AG04450 (cell line): ENCODE data around the gene CHD1L. TPM values are rescaled to one million over a fixed set of nuclear protein-coding genes. Genes with fewer than 3 reads are reported as not detected.
"Not testable (repeated sequence)": the region's sequence is repeated elsewhere in the genome, so short reads cannot be mapped to it uniquely, and the experiment has no call there.

Source experiments
- CTCF ChIA-PET: fragments of 300-600, 350-600 bp; formaldehyde crosslinking; extraction: SDS; loops from one replicate; lab custom pipeline; 2022; ENCODE audit warnings: antibody characterized with exemption, inconsistent platforms; lab: Charles Lee
- POLR2A ChIA-PET: fragments of 350-600 bp; formaldehyde crosslinking; extraction: SDS; loops from one replicate; lab custom pipeline; 2021; ENCODE audit warnings: antibody characterized with exemption, inconsistent platforms; lab: Yijun Ruan, JAX
- DNase-seq: peaks from one replicate; pipeline ENCODE4 v3.0.0-alpha.2; 2011; ENCODE audit warnings: low read depth, low spot score
- H3K27ac ChIP-seq: one replicate; pipeline ENCODE4 v1.5.1; 2012; ENCODE audit warnings: low read depth, low read length, control low read depth
- H3K27me3 ChIP-seq: one replicate; pipeline ENCODE4 v1.6.0; 2012; ENCODE audit warnings: low read length; ENCODE audit not compliant: control insufficient read depth, insufficient read depth
- H3K4me3 ChIP-seq: 2 replicates; pipeline ENCODE4 v1.5.1; 2011; ENCODE audit warnings: mild to moderate bottlenecking, low read depth, low read length, control low read depth
- H3K9me3 ChIP-seq: 2 replicates; pipeline ENCODE4 v1.5.1; 2012; ENCODE audit warnings: low read length; ENCODE audit not compliant: control insufficient read depth, insufficient read depth
- polyA plus RNA-seq: library from polyadenylated mRNA; depleted of rRNA; stranded (reverse); fragments of >200 nt; gene quantifications from 2 replicates; pipeline ENCODE4 v1.2.3, GENCODE V29; 2011
- TF ChIP-seq, protein P1 (sequence below): IDR thresholded peaks from 2 replicates; pipeline ENCODE4 v1.5.1; 2011; ENCODE audit warnings: low read depth, low read length, control low read depth, inconsistent platforms

CHD1L gene
- polyA plus RNA-seq, 1 experiment: 40.1 TPM

DNA sequence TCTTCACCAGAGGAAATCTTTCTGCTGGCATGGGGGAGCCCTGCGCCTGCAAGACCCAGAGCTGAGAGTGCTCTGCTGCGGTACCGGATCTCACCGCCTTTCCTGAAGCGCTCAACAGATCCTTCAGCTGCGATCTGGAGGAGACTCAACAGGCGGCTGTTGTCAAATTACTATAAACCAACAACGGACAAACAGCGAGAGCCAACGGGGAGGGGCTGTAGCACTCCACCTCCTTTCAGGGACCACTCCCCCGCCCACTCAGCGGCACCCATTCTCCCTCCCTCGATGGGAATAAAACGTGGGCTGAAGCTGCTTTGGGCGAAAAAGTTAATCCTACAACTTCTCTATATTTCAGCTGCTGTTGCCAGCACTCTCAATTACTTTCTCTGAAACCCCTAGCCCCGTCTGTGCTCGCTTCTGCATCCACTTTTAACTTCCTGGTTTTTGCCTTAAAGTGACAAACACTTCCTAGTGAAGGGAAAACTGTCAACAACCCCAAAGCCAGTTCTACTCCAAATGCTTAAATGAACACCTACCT lies 17.2 kb upstream of the CHD1L start, which contains the start of gene FMO5:
TSS of gene FMO5 (minus strand) at position 147 of the 538 bp plus-strand sequence. CDS start 310 bp downstream, outside the sequence.
- ChIA-PET CTCF (interaction anchor here (0.6 to 2.1 kb wide), 5 partner anchors 15 to 57 kb away, joined by 3 to 10 read pairs (median 4); no protein-coding TSS in a partner anchor), POLR2A (interaction anchor here (0.7 kb wide), 1 partner anchor 52 kb away, joined by 3 read pairs; no protein-coding TSS in a partner anchor)
- no peaks in the 10 kb centered on the region for H3K9me3 ChIP-seq
- peak within 1 kb of the TSS; percentile 11 for H3K27ac ChIP-seq
- peak; percentile 45 for DNase-seq
- TF ChIP-seq, protein P1, sequence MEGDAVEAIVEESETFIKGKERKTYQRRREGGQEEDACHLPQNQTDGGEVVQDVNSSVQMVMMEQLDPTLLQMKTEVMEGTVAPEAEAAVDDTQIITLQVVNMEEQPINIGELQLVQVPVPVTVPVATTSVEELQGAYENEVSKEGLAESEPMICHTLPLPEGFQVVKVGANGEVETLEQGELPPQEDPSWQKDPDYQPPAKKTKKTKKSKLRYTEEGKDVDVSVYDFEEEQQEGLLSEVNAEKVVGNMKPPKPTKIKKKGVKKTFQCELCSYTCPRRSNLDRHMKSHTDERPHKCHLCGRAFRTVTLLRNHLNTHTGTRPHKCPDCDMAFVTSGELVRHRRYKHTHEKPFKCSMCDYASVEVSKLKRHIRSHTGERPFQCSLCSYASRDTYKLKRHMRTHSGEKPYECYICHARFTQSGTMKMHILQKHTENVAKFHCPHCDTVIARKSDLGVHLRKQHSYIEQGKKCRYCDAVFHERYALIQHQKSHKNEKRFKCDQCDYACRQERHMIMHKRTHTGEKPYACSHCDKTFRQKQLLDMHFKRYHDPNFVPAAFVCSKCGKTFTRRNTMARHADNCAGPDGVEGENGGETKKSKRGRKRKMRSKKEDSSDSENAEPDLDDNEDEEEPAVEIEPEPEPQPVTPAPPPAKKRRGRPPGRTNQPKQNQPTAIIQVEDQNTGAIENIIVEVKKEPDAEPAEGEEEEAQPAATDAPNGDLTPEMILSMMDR: peak; percentile 29; the same call in 1 of the 2 replicates
- H3K27me3 ChIP-seq: no peaks in the 10 kb centered on the region
- peak within 1 kb of the TSS; percentile 73 for H3K4me3 ChIP-seq

- POLR2A ChIA-PET, H3K9me3 ChIP-seq, H3K4me3 ChIP-seq, H3K27ac ChIP-seq, DNase-seq, H3K27me3 ChIP-seq: not testable (repeated sequence)
- CTCF ChIA-PET: interaction anchor here (2.6 kb wide), 1 partner anchor 11 kb away, joined by 14 read pairs; the partner anchor contains the start of gene CHD1L
Observed at GRCh38 chr1:147231032-147231431, 11.5 kb upstream of the CHD1L start.

DNA sequence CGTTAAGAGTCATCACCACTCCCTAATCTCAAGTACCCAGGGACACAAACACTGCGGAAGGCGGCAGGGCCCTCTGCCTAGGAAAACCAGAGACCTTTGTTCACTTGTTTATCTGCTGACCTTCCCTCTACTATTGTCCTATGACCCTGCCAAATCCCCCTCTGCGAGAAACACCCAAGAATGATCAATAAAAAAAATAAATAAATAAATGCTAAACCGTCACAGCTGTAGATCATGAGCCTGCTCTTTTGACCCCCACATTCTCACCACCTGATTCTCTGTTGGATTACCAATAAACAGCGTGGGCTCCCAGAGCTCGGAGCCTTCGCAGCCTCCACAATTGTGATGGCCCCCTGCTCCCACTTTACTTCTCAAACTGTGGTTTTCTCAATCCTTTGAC lies 8.6 kb upstream of the CHD1L start:
- CTCF ChIA-PET, H3K4me3 ChIP-seq, H3K27ac ChIP-seq, DNase-seq, POLR2A ChIA-PET, H3K27me3 ChIP-seq: not testable (repeated sequence)
- H3K9me3 ChIP-seq: peaks cover 11% of the 10 kb centered on the region

DNA sequence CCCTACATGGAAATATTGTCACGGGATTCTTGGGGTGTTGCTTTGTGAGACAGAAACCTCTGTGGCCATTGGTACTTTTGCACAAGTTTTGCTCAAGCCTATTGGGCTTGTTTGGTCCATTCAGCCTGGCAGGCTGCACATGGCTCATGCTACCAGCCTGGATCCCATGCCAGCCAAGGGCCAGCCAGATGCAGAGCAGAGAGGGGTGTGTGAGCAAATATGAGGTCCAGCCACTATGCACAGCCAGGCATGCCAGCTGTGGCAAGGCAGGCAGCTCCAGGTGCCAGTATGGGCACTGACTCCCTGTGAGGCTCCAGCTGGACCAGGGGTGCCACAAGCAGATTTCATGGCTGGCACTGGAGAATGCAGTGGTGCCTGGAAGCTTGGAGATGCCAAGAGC lies 6.7 kb upstream of the CHD1L start:
- Histone ChIP-seq H3K27ac (no peak overlapping the region), H3K27me3 (peaks cover 3% of the 10 kb centered on the region), H3K4me3 (no peak overlapping the region), H3K9me3 (peaks cover 11% of the 10 kb centered on the region)
- POLR2A ChIA-PET: no interaction called here
- TF ChIP-seq, protein P1: no peak
- CTCF ChIA-PET: interaction anchor here (1.2 kb wide), 1 partner anchor 63 kb away, joined by 5 read pairs; no protein-coding TSS in a partner anchor
- no peak for DNase-seq

DNA sequence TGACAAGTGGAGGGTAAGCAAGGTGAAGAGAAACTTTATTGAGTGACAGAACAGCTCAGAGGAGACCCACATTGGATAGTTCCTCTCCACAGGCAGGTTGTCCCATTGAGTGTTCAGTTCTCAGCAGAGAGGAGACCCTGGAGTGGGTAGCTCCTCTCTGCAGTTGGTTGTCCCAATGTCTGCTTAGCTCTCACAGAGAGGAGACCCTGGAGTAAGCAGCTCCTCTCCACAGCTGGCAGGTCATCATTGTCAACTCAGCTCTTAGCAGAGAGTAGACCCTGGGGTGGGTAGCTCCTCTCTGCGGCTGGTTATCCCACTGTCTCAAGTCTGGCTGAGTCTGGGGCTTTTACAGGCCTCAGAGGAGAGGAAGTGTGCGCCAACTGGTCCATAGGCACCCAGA lies 6.0 kb upstream of the CHD1L start:
- no peak for DNase-seq
- CTCF ChIA-PET: interaction anchor here (1.2 kb wide), 1 partner anchor 63 kb away, joined by 5 read pairs; no protein-coding TSS in a partner anchor
- POLR2A ChIA-PET: no interaction called here

More for the DNA sequence above, 6.0 kb upstream of the CHD1L start:
- TF ChIP-seq, protein P1: no peak
- H3K4me3 ChIP-seq: no peak overlapping the region
- H3K9me3 ChIP-seq: peaks cover 11% of the 10 kb centered on the region
- H3K27ac ChIP-seq: no peak overlapping the region
- H3K27me3 ChIP-seq: peaks cover 3% of the 10 kb centered on the region
